Hepatocyte (in vitro differentiated cells): ENCODE data around the gene FOLR2.

Source experiments
- EZH2 ChIP-seq: fragments of 200-600 bp; sonication (generic); IDR thresholded peaks from 2 replicates; pipeline ENCODE4 v1.6.1; 2016; ENCODE audit warnings: antibody characterized with exemption, mild to moderate bottlenecking, borderline replicate concordance
- EZH2phosphoT487 ChIP-seq: fragments of 200-600 bp; sonication (generic); IDR thresholded peaks from one replicate; pipeline ENCODE4 v1.6.1; 2018; ENCODE audit warnings: antibody characterized with exemption, mild to moderate bottlenecking, low read depth, moderate library complexity; ENCODE audit not compliant: unreplicated experiment, severe bottlenecking
- TF ChIP-seq, protein P1 (sequence below): fragments of 200-600 bp; sonication (generic); IDR thresholded peaks from 2 replicates; pipeline ENCODE4 v1.5.1; 2016; ENCODE audit warnings: antibody characterized with exemption, mild to moderate bottlenecking; ENCODE audit not compliant: poor library complexity

GRCh38 chr11:72230764-72231365 lies 14.3 kb downstream of the FOLR2 start:
- TF ChIP-seq, protein P1, sequence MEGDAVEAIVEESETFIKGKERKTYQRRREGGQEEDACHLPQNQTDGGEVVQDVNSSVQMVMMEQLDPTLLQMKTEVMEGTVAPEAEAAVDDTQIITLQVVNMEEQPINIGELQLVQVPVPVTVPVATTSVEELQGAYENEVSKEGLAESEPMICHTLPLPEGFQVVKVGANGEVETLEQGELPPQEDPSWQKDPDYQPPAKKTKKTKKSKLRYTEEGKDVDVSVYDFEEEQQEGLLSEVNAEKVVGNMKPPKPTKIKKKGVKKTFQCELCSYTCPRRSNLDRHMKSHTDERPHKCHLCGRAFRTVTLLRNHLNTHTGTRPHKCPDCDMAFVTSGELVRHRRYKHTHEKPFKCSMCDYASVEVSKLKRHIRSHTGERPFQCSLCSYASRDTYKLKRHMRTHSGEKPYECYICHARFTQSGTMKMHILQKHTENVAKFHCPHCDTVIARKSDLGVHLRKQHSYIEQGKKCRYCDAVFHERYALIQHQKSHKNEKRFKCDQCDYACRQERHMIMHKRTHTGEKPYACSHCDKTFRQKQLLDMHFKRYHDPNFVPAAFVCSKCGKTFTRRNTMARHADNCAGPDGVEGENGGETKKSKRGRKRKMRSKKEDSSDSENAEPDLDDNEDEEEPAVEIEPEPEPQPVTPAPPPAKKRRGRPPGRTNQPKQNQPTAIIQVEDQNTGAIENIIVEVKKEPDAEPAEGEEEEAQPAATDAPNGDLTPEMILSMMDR: no peak
- TF ChIP-seq EZH2phosphoT487: no peak
- TF ChIP-seq EZH2: no peak
